Measurements from ENCODE around the gene SPATS2. TPM values are rescaled to one million over a fixed set of nuclear protein-coding genes. Genes with fewer than 3 reads are reported as not detected.

SPATS2 gene
- total RNA-seq, 3 donors from 2014 or later (not counting 1 experiment from before 2014, with no cell fraction given): 14.6 to 18.4 (median 15.4) TPM

DNA sequence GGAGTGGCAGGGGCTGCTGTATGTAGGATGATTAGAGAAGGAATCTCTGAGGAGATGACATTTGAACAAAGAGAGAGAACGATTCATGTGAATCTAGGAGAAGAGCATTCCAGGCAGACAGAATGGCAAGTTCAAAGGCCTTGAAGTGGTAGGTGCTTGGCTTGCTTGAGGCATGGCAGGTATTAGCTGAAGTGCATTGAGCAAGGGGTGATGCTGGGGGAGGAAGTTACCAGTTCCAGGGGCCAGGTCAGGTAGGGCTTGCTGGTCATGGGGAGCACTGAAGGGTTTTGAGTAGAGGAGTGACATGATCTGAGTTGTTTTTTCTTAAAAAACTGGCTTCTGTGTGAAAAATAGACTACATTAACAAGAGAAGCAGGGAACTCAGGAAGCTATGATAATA lies 71.8 kb downstream of the SPATS2 start:
- TF ChIP-seq, protein P1, sequence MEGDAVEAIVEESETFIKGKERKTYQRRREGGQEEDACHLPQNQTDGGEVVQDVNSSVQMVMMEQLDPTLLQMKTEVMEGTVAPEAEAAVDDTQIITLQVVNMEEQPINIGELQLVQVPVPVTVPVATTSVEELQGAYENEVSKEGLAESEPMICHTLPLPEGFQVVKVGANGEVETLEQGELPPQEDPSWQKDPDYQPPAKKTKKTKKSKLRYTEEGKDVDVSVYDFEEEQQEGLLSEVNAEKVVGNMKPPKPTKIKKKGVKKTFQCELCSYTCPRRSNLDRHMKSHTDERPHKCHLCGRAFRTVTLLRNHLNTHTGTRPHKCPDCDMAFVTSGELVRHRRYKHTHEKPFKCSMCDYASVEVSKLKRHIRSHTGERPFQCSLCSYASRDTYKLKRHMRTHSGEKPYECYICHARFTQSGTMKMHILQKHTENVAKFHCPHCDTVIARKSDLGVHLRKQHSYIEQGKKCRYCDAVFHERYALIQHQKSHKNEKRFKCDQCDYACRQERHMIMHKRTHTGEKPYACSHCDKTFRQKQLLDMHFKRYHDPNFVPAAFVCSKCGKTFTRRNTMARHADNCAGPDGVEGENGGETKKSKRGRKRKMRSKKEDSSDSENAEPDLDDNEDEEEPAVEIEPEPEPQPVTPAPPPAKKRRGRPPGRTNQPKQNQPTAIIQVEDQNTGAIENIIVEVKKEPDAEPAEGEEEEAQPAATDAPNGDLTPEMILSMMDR (IDR thresholded peaks at IDR 0.05): no peak
- no peak for DNase-seq
- no peak overlapping the region for H3K27ac ChIP-seq (ENCODE audit: low read length)
- intact Hi-C loops (cut with micrococcal nuclease): no loop called here
- no peaks in the 10 kb centered on the region for H3K27me3 ChIP-seq (ENCODE audit: control insufficient read depth, insufficient read depth, low read length)
- no peaks in the 10 kb centered on the region for H3K4me1 ChIP-seq (ENCODE audit: control insufficient read depth, insufficient read depth, low read length)
- no peaks in the 10 kb centered on the region for H3K9me3 ChIP-seq (ENCODE audit: control insufficient read depth, insufficient read depth, low read length)
- Mint-ChIP-seq H3K36me3 (no peaks in the 10 kb centered on the region), H3K9me3 (no peaks in the 10 kb centered on the region), H3K27me3 (ENCODE audit: low read depth in 2 of 2) (no peaks in the 10 kb centered on the region), H3K27ac (no peak overlapping the region), H3K4me1 (peaks cover 0 to 5% of the 10 kb centered on the region in 2 donors), H3K4me3 (no peak overlapping the region)
- no peak overlapping the region for H3K4me3 ChIP-seq (ENCODE audit: low read length)
- no peaks in the 10 kb centered on the region for H3K36me3 ChIP-seq (ENCODE audit: control insufficient read depth, insufficient read depth, low read length)
- WGBS (ENCODE audit: insufficient coverage): 87% methylated on average over 1 of the region's 1 CpG
- ATAC-seq: no peak

DNA sequence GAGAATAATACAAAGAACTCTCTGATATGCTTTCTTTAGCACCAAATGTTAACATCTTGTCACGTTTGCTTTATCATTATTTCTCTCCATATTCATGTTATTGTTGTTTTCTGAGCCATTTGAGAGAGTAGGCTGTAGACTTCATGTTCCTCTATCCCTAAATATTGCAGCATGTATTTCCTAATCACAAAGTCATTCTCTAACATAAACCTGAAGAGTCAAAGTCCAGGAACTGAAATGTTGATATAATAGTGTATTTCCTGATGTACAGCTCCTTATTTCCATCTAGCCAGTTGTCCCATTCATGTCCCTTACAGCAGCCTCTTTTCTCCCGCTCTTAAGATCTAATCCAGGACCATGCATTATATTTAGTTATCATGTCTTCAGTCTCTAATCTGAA lies 72.8 kb downstream of the SPATS2 start:
- Mint-ChIP-seq H3K27me3 (ENCODE audit: low read depth in 2 of 2) (no peaks in the 10 kb centered on the region), H3K27ac (no peak overlapping the region), H3K9me3 (no peaks in the 10 kb centered on the region), H3K4me1 (peaks cover 0 to 5% of the 10 kb centered on the region in 2 donors), H3K4me3 (no peak overlapping the region), H3K36me3 (no peaks in the 10 kb centered on the region)
- H3K9me3 ChIP-seq (ENCODE audit: control insufficient read depth, insufficient read depth, low read length): no peaks in the 10 kb centered on the region
- H3K27me3 ChIP-seq (ENCODE audit: control insufficient read depth, insufficient read depth, low read length): no peaks in the 10 kb centered on the region
- no peaks in the 10 kb centered on the region for H3K4me1 ChIP-seq (ENCODE audit: control insufficient read depth, insufficient read depth, low read length)
- WGBS (ENCODE audit: insufficient coverage): 100% methylated on average over 1 of the region's 2 CpGs
- no peaks in the 10 kb centered on the region for H3K36me3 ChIP-seq (ENCODE audit: control insufficient read depth, insufficient read depth, low read length)
- no peak for ATAC-seq
- no peak for DNase-seq
- intact Hi-C loops (cut with micrococcal nuclease): no loop called here
- no peak overlapping the region for H3K4me3 ChIP-seq (ENCODE audit: low read length)
- no peak overlapping the region for H3K27ac ChIP-seq (ENCODE audit: low read length)
- TF ChIP-seq, protein P1 (IDR thresholded peaks at IDR 0.05): no peak

DNA sequence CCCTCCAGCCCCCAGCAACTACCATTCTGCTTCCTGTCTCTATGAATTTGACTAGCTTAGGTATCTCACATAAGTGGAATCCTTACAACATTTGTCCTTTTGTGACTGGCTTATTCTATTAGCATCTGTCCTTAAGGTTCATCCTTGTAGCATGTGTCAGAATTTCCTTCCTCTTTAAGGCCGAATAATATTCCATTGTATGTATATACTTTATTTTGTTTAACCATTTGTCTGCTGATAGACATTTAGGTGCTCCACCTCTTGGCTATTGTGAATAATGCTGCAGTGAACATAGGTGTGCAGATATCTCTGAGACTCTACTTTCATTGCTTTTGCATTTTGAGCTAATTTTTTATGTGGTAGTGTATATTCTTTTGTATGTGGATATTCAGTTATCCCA lies 75.7 kb downstream of the SPATS2 start:
- H3K27me3 Mint-ChIP-seq (ENCODE audit: low read depth in 2 of 2): no peaks in the 10 kb centered on the region
- H3K4me1 Mint-ChIP-seq: peaks cover 0 to 5% of the 10 kb centered on the region in 2 donors
- no CpG with 5 or more reads among the region's 1 CpG for WGBS (ENCODE audit: insufficient coverage)

DNA sequence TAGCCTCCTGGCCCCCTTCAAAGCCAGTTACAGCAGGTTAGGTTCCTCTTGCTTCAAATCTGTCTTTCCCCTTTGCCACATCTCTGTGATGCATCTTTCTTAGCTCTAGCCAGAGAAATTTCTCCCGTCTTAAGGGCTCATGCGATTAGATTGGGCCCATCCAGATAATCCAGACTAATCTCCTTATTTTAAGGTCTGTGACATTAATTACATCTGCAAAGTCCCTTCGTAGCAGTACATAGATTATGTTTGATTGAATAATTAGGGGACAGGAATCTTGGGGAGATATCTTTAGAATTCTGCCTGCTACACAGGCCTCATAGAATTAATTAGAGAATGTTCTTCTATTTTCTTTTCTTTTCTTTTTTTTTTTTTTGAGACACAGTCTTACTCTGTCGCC lies 79.3 kb downstream of the SPATS2 start:
- Histone ChIP-seq H3K36me3 (ENCODE audit: control insufficient read depth, insufficient read depth, low read length) (no peaks in the 10 kb centered on the region), H3K27me3 (ENCODE audit: control insufficient read depth, insufficient read depth, low read length) (no peaks in the 10 kb centered on the region), H3K27ac (ENCODE audit: low read length) (no peak overlapping the region), H3K9me3 (ENCODE audit: control insufficient read depth, insufficient read depth, low read length) (no peaks in the 10 kb centered on the region), H3K4me3 (ENCODE audit: low read length) (no peak overlapping the region), H3K4me1 (ENCODE audit: control insufficient read depth, insufficient read depth, low read length) (no peaks in the 10 kb centered on the region)
- Mint-ChIP-seq H3K9me3 (no peaks in the 10 kb centered on the region), H3K27ac (no peak overlapping the region), H3K27me3 (ENCODE audit: low read depth in 2 of 2) (no peaks in the 10 kb centered on the region), H3K4me1 (no peaks in the 10 kb centered on the region), H3K4me3 (no peak overlapping the region), H3K36me3 (no peaks in the 10 kb centered on the region)
- DNase-seq (no peak), ATAC-seq (no peak)
- intact Hi-C loops (cut with micrococcal nuclease): no loop called here
- WGBS (ENCODE audit: insufficient coverage): 91% methylated on average over 3 of the region's 4 CpGs
- TF ChIP-seq, protein P1 (IDR thresholded peaks at IDR 0.05): no peak

More for the DNA sequence above, 75.7 kb downstream of the SPATS2 start:
- H3K4me3 Mint-ChIP-seq: no peak overlapping the region
- Histone ChIP-seq H3K9me3 (ENCODE audit: control insufficient read depth, insufficient read depth, low read length) (no peaks in the 10 kb centered on the region), H3K4me3 (ENCODE audit: low read length) (no peak overlapping the region), H3K36me3 (ENCODE audit: control insufficient read depth, insufficient read depth, low read length) (no peaks in the 10 kb centered on the region), H3K27me3 (ENCODE audit: control insufficient read depth, insufficient read depth, low read length) (no peaks in the 10 kb centered on the region), H3K27ac (ENCODE audit: low read length) (no peak overlapping the region), H3K4me1 (ENCODE audit: control insufficient read depth, insufficient read depth, low read length) (no peaks in the 10 kb centered on the region)
- H3K27ac Mint-ChIP-seq: no peak overlapping the region
- no peaks in the 10 kb centered on the region for H3K9me3 Mint-ChIP-seq
- TF ChIP-seq, protein P1 (IDR thresholded peaks at IDR 0.05): no peak
- intact Hi-C loops (cut with micrococcal nuclease): no loop called here
- no peaks in the 10 kb centered on the region for H3K36me3 Mint-ChIP-seq
- ATAC-seq: no peak
- no peak for DNase-seq

Measured in natural killer cell (primary cell).